RPMI8226 (cell line): Measurements from ENCODE around the gene TMEM132D.

Experiments used
- DNase-seq: peaks from one replicate; pipeline ENCODE4 v3.0.0-alpha.2; 2015

TMEM132D gene

GRCh38 chr12:129873111-129873832 lies 30.6 kb downstream of the TMEM132D start:
- DNase-seq, result no peak

GRCh38 chr12:129871991-129872972 lies 31.5 kb downstream of the TMEM132D start:
- DNase-seq, result no peak

GRCh38 chr12:129870796-129871195 lies 33.0 kb downstream of the TMEM132D start:
- DNase-seq, result no peak

- no peak for DNase-seq
Observed at GRCh38 chr12:129870136-129870535, 33.7 kb downstream of the TMEM132D start.

GRCh38 chr12:129868575-129868974 lies 35.2 kb downstream of the TMEM132D start:
- no peak for DNase-seq

- no peak for DNase-seq
Observed at GRCh38 chr12:129863938-129864337, 39.9 kb downstream of the TMEM132D start.

- DNase-seq, result no peak
Observed at GRCh38 chr12:129862561-129863175, 41.2 kb downstream of the TMEM132D start.

GRCh38 chr12:129861951-129862350 lies 41.9 kb downstream of the TMEM132D start:
- DNase-seq, result no peak

GRCh38 chr12:129854591-129854990 lies 49.2 kb downstream of the TMEM132D start:
- DNase-seq, result no peak

- no peak for DNase-seq
Observed at GRCh38 chr12:129851296-129851695, 52.5 kb downstream of the TMEM132D start.

- DNase-seq, result no peak
Observed at GRCh38 chr12:129848876-129849275, 54.9 kb downstream of the TMEM132D start.

- DNase-seq, result no peak
Observed at GRCh38 chr12:129847063-129847462, 56.8 kb downstream of the TMEM132D start.

- DNase-seq, result no peak
Observed at GRCh38 chr12:129844662-129845220, 59.1 kb downstream of the TMEM132D start.

- DNase-seq, result no peak
Observed at GRCh38 chr12:129841251-129841650, 62.6 kb downstream of the TMEM132D start.

GRCh38 chr12:129840145-129840884 lies 63.5 kb downstream of the TMEM132D start:
- DNase-seq, result no peak

GRCh38 chr12:129839679-129840078 lies 64.1 kb downstream of the TMEM132D start:
- DNase-seq, result no peak

GRCh38 chr12:129831294-129831693 lies 72.5 kb downstream of the TMEM132D start:
- DNase-seq, result no peak

- no peak for DNase-seq
Observed at GRCh38 chr12:129830796-129831195, 73.0 kb downstream of the TMEM132D start.

GRCh38 chr12:129827866-129828384 lies 75.9 kb downstream of the TMEM132D start:
- DNase-seq, result no peak

GRCh38 chr12:129827102-129827865 lies 76.5 kb downstream of the TMEM132D start:
- DNase-seq, result no peak

- DNase-seq, result no peak
Observed at GRCh38 chr12:129826273-129826672, 77.6 kb downstream of the TMEM132D start.
